ENCODE results near the gene PPP1R37. TPM values are rescaled to one million over a fixed set of nuclear protein-coding genes. Genes with fewer than 3 reads are reported as not detected.
A peak's percentile ranks its signal among the peaks of the same experiment; 100 is the strongest.

The PPP1R37 gene
- polyA plus RNA-seq (ENCODE audit: insufficient read length in 10 of 10): 10 to 100 TPM; 15.8 to 23.8 (median 19.4) TPM
- long read RNA-seq, donor 1, partial matches to known transcripts: 0 of 4 reads
- long read RNA-seq, donor 1, other reads (novel, unspliced or antisense): 0 of 4 reads
- long read RNA-seq, donor 2, transcript PPP1R37-201 (13 exons, 3,163 nt): major isoform, 8 of 9 reads
- long read RNA-seq, donor 2, partial matches to known transcripts: 0 of 9 reads
- long read RNA-seq, donor 2, other reads (novel, unspliced or antisense): 0 of 9 reads
- long read RNA-seq, donor 3: 0 reads
- long read RNA-seq, donor 4, partial matches to known transcripts: 0 of 6 reads
- long read RNA-seq, donor 4, other reads (novel, unspliced or antisense): 0 of 6 reads
- long read RNA-seq, donor 5, partial matches to known transcripts: 0 of 3 reads
- long read RNA-seq, donor 5, other reads (novel, unspliced or antisense): 0 of 3 reads
- long read RNA-seq, donor 6, transcript PPP1R37-204 (3 exons, 1,719 nt): major isoform, 5 of 8 reads
- long read RNA-seq, donor 6, partial matches to known transcripts: 0 of 8 reads
- long read RNA-seq, donor 6, other reads (novel, unspliced or antisense): 0 of 8 reads
- long read RNA-seq, donor 7, partial matches to known transcripts: 0 of 5 reads
- long read RNA-seq, donor 7, other reads (novel, unspliced or antisense): 0 of 5 reads
- long read RNA-seq, donor 8, partial matches to known transcripts: 7 of 8 reads
- long read RNA-seq, donor 8, other reads (novel, unspliced or antisense): 0 of 8 reads
- long read RNA-seq, donor 9, partial matches to known transcripts: 0 of 1 reads
- long read RNA-seq, donor 9, other reads (novel, unspliced or antisense): 0 of 1 reads

DNA sequence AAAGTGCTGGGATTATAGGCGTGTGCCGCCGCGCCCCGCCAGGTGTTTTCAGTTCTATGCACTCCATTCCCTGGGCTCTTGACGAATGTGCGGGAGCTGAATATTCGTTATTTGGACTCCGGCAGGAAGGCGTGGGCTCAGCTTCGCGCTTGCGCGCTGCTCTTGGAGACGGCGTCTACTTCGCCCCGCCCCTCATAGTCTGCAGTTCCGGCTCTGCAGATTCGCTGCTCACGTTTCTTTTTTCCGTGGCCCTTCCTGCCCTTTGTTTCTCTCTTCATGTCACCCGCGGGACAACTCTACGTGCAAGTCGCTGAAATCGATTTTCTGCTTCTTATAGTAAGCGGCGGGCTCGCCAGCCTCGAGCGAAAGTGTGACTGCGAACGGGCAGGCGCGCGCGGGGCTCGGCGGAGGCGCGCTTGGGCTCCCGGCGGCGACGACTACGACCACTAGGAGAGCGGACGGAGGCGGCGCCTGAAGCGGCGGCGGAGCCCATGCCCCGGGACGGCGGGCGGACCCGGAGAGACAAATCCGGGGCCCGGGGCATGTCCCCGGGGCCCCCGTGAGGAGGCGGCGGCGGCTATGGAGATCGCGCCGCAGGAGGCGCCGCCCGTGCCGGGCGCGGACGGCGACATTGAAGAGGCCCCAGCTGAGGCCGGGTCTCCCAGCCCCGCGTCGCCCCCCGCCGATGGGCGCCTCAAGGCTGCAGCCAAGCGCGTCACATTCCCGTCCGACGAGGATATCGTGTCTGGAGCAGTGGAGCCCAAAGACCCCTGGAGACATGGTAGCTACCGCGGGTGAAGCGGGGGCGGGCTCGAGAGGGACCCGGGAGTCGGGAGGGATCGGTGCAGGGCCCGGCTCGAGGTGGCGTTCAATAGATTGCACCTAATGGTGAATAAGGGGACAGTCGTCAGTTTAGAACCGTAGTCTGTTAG is at the start of gene PPP1R37:
TSS of gene PPP1R37 (plus strand) at position 433 of the 932 bp plus-strand sequence. CDS start at position 580, 147 bp downstream.
- DNase-seq: peak; percentile 97 to 98 (median 98)

DNA sequence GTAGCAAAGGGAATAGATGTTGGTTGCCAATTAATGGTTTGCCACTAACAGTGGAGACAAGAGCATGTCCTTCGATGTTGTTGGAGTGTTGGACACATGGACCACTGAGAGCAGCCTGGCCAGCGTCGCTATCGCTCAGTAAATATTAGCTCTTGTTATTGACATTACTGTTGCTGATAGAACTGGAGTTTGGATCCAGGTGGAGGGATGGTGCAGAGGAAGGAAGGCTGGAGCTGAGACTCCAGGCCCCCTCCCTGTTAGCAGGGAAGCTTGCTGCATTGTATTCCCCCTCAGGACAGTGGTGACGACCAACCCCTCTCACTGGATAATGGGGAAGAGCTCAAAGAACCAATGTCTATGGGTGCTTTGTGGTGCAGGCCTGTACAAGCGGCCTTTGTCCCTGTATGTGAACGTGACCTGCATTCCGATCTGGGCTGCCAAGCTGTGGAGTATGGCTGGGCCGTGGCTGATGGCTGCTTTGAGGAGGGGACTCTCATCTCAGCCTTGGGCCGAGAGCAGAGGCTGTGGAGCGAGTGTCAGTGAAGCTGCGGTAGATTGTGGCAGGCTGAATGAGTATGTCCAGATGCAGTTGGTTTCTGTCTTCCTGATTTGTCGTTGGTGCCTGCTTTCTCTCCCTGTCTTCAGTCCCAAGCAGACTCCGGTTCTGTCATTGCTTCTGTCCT is 47.2 kb upstream of the PPP1R37 start:
- DNase-seq: no peak

- DNase-seq: no peak
These were observed 46.6 kb upstream of the PPP1R37 start for GRCh38 chr19:45046355-45046754.

DNA sequence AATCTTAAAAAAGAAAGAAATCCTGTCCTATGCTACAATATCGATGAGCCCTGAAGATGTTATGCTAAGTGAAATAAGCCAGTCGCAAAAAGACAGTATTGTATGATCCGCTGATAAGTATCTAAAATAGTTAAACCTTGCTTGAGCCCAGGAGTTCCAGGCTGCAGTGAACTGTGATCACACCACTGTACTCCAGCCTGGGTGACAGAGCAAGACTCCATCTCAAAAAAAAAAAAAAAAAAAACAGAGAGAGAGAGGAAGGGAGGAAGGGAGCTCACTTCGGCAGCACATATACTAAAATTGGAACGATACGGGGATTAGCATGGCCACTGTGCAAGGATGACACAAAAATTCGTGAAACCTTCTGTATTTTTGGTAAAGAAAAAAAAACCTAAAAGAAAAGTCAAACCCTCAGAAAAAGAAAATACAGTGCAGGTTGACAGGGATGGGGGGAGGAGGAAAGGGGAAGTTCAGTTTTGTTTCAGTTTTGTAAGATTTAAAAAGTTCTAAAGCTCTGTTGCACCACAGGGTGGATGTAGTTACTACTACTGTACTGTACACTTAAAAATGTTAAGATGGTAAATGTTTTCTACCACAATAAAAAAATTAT is 45.7 kb upstream of the PPP1R37 start:
- DNase-seq: no peak

DNA sequence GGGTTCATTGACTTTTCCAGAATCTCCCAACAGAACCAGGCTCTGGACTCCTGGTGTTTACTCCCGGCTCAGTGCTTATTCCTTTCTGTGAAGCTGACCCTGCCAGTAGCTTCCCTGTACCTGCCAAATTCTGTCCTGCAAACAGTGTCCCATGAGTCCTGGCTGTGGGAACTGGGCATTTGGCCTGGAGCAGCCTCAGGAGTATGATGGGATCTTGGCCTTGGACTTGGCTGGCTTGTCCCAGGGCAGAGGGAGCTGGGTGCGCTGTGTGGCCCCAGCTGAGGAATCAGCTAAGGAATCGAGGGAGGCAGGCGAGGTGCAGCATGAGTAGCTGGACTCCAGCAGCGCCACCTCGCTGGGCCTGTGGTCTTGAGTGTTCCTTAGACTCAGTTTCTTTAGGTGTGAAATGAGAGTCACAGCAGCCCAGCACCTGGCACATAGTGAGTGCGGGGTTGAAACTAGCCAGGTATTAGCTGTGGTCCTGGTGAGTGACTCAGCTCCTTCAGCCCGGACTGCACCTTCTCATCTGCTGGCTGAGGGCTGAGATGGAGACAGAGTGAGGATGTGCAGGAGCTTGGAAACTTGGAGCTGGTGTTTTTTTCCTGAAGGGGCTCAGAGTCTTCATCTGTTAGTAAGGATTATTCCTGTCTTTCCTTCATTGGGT is 43.8 kb upstream of the PPP1R37 start:
- no peak for DNase-seq

DNA sequence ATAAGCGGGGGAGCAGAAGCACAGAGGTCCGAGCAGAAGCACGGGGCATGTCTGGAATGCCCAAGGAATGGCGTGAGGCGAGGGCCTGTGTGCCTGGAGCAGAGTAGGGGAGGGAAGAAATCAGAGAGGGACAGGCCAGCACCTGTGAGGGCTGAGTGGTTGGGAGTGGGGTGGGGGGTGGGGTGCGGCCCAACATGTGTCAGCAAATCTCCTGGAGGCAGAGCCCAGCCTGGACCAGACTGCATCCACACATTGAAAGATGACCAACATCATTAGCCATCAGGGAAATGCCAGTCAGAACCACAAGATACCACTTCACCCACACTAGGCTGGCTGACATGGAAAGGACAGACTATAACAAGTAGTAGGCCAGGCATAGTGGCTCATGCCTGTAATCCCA is 42.9 kb upstream of the PPP1R37 start:
- no peak for DNase-seq

- DNase-seq: no peak
These were observed 40.9 kb upstream of the PPP1R37 start for GRCh38 chr19:45051929-45052579.

DNA sequence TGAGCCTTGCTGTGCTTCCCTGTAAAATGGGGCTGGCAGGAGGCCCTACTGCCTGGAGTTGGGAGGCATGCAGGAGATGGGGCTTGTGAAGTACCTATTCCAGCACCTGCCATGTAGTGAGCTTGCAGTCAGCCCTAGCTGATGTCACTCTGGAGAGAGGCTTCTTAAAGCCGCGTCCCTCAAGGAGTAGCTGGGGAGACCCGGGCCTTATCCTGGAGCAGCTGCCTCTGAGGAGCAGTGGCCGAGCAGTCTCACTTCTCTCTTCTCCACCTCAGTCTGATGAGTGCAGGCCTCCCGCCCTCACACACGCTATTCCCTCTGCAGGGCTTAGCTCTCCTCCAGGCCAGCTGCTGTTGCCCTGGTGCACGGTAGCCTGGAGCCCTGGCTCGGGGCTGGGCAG is 36.1 kb upstream of the PPP1R37 start:
- no peak for DNase-seq

DNA sequence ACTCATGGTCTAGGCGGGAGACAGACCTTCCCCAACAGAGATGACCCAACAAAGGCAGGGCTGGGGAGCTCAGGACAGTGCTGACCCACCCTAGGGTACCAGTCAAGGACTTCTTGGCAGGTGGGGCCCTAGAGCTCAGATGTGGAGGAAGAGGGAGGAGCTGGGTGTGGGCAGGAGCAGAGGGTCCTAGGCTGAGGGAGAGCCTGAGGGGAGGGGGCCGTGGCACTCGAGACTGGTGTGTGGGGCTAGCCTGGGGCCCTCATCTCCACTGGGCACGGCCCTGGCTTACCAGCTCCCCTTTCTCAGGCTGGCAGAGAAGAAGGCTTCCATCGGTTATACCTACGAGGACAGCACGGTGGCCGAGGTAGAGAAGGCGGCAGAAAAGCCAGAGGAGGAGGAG is 35.5 kb upstream of the PPP1R37 start:
- no peak for DNase-seq

- no peak for DNase-seq
These were observed 34.3 kb upstream of the PPP1R37 start for GRCh38 chr19:45058622-45059159.

- peak; percentile 39 to 60 (median 48) for DNase-seq
These were observed 33.6 kb upstream of the PPP1R37 start for GRCh38 chr19:45059258-45059965.

DNA sequence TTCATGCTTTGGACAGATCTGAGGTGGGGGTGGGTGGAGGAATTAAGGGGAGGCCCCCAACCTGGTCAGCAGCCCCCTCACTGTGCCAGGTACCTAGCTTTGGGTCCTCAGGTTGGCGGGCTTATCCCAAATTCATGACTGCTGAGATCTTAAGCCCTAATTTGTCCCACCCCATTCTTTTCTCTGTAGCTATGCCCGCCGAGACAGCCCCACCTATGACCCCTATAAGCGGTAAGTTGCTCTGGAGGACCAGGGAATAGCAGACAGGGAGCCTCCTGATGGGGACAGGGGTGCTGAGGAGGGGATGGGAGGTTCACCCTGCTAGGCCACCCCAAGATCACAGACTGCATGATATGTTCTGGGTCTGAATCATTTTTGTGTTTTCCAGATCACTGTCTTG is 31.0 kb upstream of the PPP1R37 start:
- no peak for DNase-seq

DNA sequence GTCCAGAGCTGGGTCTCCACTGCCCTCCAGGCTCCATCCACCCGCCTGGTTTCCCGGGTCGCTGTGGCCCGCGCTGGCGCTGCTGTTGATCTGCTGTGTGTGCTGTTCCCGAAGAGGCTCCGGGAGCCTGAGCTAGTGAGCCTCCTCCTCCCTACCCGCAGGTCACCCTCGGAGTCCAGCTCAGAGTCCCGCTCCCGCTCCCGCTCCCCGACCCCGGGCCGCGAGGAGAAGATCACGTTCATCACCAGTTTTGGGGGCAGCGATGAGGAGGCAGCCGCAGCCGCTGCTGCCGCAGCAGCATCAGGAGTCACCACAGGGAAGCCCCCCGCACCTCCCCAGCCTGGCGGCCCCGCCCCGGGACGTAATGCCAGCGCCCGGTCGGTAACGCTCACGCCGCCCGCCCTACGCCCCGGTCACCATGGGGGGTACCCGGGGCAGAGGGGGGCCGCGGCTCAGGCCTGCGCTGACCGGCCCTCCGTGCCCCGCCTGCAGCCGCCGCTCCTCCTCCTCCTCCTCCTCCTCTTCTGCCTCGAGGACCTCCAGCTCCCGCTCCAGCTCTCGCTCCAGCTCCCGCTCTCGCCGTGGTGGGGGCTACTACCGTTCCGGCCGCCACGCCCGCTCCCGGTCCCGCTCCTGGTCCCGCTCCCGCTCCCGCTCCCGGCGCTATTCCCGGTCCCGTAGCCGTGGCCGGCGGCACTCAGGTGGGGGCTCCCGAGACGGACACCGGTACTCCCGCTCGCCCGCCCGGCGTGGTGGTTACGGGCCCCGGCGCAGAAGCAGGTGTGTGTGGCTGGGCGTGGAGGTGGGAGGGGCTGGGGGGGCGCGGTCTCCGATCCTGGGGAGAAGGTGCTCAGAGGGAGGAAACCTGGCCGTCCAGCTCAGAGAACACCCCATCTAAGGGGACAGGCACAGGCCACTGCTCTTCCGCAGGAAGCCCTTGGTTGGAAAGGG is 28.9 kb upstream of the PPP1R37 start:
- DNase-seq: no peak

DNA sequence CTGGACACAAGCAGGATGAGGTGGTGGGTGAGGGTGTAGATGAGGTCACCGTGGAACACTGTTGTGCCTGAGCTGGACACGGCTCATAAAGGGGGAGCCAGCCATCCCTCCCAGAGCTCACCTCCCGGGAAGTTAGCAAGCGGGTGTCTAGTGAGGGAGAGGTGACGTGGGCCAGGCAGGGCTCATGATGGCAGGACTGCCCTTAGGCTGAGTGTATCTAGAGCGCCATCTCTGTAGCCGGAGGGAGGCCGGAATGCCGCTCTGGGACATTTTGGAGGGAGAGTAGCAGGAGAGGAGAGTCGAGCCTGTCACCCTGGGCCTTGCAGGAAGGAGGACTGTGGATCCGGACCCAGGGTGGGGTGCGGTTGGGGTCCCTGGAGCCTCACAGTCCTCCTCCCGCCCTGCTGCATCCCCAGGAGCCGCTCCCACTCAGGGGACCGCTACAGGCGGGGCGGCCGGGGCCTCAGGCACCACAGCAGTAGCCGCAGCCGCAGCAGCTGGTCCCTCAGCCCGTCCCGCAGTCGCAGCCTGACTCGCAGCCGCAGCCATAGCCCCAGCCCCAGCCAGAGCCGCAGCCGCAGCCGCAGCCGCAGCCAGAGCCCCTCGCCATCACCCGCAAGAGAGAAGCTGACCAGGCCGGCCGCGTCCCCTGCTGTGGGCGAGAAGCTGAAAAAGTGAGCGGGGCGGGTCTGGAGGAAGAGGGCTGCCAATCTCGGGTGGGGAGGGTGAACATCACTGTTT is 25.9 kb upstream of the PPP1R37 start:
- no peak for DNase-seq

GRCh38 chr19:45068041-45068440 is 24.9 kb upstream of the PPP1R37 start:
- no peak for DNase-seq

GRCh38 chr19:45069056-45069455 is 23.9 kb upstream of the PPP1R37 start:
- no peak for DNase-seq

- DNase-seq: no peak
These were observed 22.8 kb upstream of the PPP1R37 start for GRCh38 chr19:45070214-45070613.
